NCI-H748 (cell line): ENCODE results near the gene OR8H2.
"Not testable (repeated sequence)": the region's sequence is repeated elsewhere in the genome, so short reads cannot be mapped to it uniquely, and the experiment has no call there.

Experiments used
- DNase-seq: peaks from one replicate; lab custom pipeline; 2025; ENCODE audit not compliant: unreplicated experiment; lab: John Stamatoyannopoulos, UW

Gene OR8H2, protein sequence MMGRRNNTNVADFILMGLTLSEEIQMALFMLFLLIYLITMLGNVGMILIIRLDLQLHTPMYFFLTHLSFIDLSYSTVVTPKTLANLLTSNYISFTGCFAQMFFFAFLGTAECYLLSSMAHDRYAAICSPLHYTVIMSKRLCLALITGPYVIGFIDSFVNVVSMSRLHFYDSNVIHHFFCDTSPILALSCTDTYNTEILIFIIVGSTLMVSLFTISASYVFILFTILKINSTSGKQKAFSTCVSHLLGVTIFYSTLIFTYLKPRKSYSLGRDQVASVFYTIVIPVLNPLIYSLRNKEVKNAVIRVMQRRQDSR

DNA sequence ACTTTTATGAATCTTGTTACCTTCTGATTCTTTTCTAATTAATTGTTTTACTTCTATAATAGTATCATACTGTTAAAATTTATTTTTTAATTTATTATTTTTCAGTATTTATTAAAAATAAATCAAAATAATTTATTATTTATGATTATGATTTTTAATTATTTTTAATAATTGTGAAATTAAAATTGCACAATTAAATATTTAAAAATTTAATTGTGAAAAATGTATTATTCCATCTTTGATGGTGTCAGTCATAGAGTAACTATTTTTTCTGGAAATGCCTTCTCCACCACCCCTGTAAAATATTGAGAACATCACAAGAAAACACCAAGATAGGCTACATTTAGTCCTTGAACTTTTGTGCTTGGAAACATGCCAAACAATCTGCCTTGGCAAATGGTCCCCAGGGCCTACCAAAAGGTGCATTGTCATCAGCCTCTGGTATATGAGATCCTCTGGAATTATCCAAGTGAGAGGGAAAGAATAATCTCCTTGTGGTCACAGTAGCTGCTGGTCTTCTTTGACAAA is at the start of gene OR8H2:
Gene OR8H2, plus strand, starts transcription at position 478 of the 528 bp plus-strand sequence. CDS start 1,356 bp downstream, outside the sequence.
- DNase-seq = peak; percentile 9

DNA sequence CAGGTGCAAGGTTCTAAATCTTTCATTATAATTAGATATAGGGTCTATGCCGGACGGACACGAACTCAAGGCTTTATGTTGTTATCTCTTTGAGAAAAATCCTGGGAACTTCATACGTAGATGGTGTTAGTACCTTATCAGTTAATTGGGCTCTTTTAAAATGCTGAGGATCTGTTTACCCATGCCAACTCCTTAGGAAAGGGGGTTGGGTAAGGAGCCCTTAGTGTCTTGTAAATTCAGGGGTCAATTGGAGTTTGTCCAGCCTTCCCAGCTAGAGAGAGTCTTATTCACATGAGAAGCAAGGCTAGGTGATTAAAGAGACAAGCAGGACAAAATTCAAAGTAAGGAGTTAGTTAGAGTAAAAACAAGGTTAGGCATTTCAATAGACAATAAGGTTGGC is 47.1 kb upstream of the OR8H2 start:
- not testable (repeated sequence) for DNase-seq

DNA sequence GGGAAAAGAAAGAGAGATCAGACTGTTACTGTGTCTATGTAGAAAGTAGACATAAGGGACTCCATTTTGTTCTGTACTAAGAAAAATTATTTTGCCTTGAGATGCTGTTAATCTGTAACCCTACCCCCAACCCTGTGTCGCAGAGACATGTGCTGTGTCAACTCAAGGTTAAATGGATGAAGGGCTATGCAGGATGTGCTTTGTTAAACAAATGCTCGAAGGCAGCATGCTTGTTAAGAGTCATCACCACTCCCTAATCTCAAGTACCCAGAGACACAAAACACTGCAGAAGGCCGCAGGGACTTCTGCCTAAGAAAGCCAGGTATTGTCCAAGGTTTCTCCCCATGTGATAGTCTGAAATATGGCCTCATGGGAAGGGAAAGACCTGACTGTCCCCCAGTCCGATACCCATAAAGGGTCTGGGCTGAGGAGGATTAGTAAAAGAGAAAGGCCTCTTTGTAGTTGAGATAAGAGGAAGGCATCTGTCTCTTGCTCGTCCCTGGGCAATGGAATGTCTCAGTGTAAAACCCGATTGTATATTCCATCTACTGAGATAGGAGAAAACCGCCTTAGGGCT is 45.7 kb upstream of the OR8H2 start:
- DNase-seq = peak; percentile 44

DNA sequence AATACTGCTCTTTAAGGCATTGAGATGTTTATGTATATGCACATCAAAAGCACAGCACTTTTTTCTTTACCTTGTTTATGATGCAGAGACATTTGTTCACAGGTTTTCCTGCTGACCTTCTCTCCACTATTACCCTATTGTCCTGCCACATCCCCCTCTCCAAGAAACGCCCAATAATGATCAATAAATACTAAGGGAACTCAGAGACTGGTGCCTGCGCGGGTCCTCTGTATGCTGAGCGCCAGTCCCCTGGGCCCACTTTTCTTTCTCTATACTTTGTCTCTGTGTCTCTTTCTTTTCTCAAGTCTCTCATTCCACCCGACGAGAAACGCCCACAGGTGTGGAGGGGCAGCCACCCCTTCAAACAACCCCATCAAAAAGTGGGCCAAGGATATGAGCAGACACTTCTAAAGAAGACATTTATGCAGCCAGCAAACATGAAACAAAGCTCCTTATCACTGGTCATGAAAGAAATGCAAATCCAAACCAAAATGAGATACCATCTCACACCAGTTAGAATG is 45.2 kb upstream of the OR8H2 start:
- not testable (repeated sequence) for DNase-seq

DNA sequence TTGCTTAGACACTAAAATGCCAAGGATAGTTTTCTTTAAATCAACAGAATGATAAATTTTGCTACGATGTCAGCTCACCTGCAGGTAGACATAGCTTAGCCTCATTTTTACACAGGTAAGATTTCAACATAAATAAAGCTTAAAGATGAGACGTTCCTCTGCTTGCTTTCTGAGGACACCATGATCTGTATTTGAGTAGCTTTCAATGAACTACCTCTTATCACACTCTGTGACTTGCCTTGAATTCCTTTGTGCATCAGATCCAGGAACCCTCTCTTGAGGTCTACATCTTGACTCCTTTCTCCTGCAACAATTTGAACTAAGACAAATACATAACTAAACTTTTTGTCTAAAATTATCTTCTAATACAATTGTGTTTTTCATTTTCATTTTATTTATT is 36.5 kb upstream of the OR8H2 start:
- DNase-seq = no peak

DNA sequence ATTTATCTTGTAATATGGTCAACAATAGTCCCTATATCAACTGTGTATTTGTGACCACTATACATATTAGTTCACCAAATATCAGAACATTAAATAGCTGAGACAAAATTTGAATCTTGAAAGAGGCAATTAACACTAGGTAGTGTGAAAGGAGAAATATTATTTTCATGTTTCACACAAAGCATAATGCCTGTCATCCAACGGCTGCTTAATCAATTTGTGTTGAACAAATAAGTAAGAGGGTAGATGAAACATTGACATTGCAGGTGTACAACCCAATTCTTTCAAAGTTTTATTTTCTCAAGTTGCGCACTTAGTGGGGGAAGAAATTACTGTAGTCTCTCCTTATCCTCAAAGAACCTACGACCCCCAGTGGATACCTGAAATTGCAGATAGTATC is 13.8 kb upstream of the OR8H2 start:
- DNase-seq = no peak

DNA sequence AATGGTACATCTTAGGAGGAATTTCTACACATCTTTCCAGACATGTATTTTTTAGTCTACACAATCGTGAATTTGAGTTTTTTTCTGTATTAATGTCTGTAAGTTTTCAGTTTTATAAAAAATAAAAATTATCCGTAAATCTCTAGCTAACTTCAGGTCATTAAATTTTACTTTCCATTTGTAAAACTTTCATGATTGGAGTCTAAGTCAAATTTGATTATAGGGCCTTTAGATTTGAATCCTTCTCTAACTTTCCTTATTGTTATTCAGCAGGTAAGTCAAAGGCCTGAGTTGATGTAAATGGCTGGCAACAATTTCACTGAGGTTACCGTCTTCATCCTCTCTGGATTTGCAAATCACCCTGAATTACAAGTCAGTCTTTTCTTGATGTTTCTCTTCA is 10.5 kb upstream of the OR8H2 start, which contains the start of gene OR8I2:
Gene OR8I2, plus strand, starts transcription at position 301 of the 400 bp plus-strand sequence. Its CDS starts 0 bp downstream, at position 301.
- no peak for DNase-seq

DNA sequence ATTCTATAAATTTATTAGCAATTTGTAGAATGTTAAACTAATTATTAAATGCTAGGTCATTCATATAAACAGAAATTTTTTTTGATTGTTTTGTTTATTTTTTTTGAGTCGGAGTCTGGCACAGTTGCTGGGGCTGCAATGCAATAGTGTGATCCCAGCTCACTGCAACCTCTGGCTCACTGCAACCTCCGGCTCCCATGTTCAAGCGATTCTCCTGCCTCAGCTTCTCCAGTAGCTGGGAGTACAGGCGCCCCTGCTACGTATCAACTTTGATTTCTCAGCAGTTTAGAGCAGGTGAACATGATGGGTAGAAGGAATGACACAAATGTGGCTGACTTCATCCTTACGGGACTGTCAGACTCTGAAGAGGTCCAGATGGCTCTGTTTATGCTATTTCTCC is 18.6 kb downstream of the OR8H2 start, which contains the start of gene OR8H3:
Gene OR8H3, plus strand, starts transcription at position 301 of the 400 bp plus-strand sequence. Its CDS starts 0 bp downstream, at position 301.
- no peak for DNase-seq

DNA sequence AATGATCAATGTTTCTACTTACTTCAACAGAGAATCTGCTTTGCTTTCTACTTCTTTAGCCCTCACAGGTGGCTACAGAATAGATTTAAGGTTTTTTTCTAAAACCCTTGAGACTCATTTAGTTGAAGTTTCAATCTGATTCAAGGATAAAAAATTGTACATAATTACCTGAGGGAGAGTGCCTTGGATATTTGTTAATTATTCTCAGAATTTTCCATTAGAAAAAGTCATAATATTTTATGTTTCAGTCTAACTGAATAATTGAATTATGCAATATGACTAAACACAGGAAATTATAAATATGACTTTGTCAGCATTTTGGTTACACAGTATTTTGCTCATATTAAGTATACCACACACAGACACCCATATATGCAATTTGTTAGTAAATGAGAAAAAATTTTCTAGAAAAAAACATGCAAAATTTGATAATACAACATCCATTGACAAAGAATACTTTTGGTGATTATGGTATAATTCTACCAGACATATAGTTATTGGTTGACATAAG is 36.7 kb downstream of the OR8H2 start, which contains the start of gene OR8J3:
Gene OR8J3, minus strand, starts transcription at position 51 of the 511 bp plus-strand sequence. CDS start 2,483 bp downstream, outside the sequence.
- no peak for DNase-seq

DNA sequence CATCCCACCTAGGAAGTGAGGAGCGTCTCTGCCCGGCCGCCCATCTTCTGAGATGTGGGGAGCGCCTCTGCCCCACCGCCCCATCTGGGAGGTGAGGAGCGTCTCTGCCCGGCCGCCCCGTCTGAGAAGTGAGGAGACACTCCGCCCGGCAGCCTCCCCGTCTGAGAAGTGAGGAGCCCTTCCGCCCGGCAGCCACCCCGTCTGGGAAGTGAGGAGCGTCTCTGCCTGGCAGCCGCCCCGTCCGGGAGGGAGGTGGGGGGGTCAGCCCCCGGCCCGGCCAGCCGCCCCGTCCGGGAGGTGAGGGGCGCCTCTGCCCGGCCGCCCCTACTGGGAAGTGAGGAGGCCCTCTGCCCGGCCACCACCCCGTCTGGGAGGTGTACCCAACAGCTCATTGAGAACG is 40.2 kb downstream of the OR8H2 start:
- not testable (repeated sequence) for DNase-seq

DNA sequence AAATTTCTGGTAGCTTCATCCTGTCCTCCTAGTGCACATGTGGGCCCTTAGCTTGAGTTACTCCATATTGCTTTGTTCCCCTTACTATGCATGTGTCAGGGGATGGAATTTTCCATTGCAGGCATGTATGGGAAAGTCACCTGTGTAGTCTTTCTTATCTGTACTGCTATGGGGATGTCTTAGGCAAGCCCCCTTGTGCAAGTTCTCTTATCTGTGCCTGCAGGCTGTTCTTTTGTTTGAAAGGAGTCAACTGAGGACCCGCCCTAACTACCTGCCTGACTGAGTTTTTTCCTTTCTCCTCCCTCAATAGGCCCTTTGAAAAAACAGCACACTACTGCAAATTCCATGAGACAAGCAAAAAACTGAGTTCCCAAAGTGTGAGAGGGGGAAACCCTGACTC is 47.9 kb downstream of the OR8H2 start:
- DNase-seq = no peak

DNA sequence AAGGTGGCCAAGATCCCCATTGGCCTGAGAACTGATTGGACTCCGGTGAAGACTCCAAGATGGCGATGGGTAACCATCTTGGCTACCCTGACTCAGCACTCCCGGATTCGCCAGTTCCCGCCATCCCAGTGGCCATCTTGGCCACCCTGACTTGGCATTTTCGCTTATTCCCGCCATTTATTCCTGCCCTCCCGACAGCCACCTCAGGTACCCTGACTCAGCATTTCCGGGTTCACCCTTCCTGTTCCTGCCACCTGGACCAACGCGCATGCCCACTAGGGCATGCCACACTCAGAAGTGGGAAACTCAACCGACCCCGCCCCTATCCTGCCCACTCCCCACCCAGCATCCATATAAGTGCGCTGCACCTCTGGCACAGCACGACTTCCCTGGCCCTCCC is 48.8 kb downstream of the OR8H2 start:
- no peak for DNase-seq
